ENCODE data around the gene CCDC196.

DNA sequence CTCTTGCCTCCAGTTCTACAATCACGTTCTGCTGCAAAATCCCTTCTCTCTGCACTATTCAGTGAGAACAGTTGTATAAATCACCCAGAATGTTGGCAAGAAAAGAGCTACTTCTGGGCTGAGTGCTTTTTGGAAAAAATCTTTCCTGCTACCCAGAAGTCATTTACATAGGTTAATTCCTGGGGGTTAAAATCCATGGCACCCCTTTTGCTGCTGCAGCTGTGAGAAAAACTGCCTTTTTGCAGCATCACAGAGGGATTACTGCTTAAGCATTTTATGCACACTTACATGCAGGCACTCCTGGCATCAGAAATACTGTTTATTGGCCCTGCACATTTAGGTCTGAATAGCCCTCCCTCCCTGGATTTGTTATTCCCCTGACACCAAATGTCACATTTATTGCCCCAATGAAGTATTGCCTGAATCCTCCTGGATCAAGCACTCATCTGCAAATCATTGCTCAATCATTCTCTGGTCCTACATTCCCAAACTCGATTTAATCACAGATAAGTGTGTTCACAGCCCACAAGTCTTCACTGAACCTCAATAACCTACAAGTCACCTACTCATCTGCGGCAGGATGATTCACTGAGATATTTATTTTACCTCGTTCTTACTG, 43.1 kb upstream of the CCDC196 start:
- TF ChIP-seq, protein P1, sequence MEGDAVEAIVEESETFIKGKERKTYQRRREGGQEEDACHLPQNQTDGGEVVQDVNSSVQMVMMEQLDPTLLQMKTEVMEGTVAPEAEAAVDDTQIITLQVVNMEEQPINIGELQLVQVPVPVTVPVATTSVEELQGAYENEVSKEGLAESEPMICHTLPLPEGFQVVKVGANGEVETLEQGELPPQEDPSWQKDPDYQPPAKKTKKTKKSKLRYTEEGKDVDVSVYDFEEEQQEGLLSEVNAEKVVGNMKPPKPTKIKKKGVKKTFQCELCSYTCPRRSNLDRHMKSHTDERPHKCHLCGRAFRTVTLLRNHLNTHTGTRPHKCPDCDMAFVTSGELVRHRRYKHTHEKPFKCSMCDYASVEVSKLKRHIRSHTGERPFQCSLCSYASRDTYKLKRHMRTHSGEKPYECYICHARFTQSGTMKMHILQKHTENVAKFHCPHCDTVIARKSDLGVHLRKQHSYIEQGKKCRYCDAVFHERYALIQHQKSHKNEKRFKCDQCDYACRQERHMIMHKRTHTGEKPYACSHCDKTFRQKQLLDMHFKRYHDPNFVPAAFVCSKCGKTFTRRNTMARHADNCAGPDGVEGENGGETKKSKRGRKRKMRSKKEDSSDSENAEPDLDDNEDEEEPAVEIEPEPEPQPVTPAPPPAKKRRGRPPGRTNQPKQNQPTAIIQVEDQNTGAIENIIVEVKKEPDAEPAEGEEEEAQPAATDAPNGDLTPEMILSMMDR (conservative IDR thresholded peaks at IDR 0.05), result no peak
- TF ChIP-seq EZH2 (IDR thresholded peaks at IDR 0.05; ENCODE audit: low read depth), result no peak
